Common myeloid progenitor, CD34-positive (primary cell): ENCODE data around the gene WDR33.
A peak's percentile ranks its signal among the peaks of the same experiment; 100 is the strongest.

ENCODE experiments used
- CTCF ChIA-PET: fragments of 350-600 bp; sonication (Branson Sonifier 250); formaldehyde crosslinking; loops from one replicate; lab custom pipeline; 2021; ENCODE audit warnings: antibody characterized with exemption; lab: Charles Lee
- POLR2A ChIA-PET: fragments of 350-600 bp; sonication (Branson Sonifier 250); formaldehyde crosslinking; loops from one replicate; lab custom pipeline; 2021; ENCODE audit warnings: antibody characterized with exemption; lab: Charles Lee
- DNase-seq, 3 donors: peaks; one replicate each; pipeline versions ENCODE4 v3.0.0 to v3.0.0-alpha.2; 2013
- H3K27ac ChIP-seq, 2 experiments: 1 replicate in 1 of 2; 2 replicates in 1 of 2; pipeline ENCODE4 v1.7.0; 2013; ENCODE audit warnings: inconsistent platforms in 2 of 2, low read length in 2 of 2, mild to moderate bottlenecking in 2 of 2, low read depth in 1 of 2, moderate library complexity in 1 of 2; ENCODE audit not compliant: severe bottlenecking in 2 of 2, insufficient read depth in 1 of 2, poor library complexity in 1 of 2
- H3K27me3 ChIP-seq, 5 experiments: replicated peaks in 2 of 5; 1 replicate in 3 of 5; 2 replicates in 2 of 5; pipeline versions ENCODE4 v1.6.1 to v1.7.0; 2013; ENCODE audit warnings: low read length in 4 of 5, mild to moderate bottlenecking in 2 of 5, moderate library complexity in 2 of 5, inconsistent platforms in 1 of 5; ENCODE audit not compliant: insufficient read depth in 5 of 5, control insufficient read depth in 4 of 5
- H3K36me3 ChIP-seq, 4 experiments: 1 replicate in 2 of 4; 2 replicates in 2 of 4; pipeline versions ENCODE4 v1.6.1 to v1.7.0; 2013; ENCODE audit warnings: low read length in 3 of 4, control low read depth in 1 of 4, mild to moderate bottlenecking in 1 of 4; ENCODE audit not compliant: control insufficient read depth in 4 of 4, insufficient read depth in 4 of 4
- H3K4me1 ChIP-seq, 4 experiments: 1 replicate in 3 of 4; 2 replicates in 1 of 4; pipeline versions ENCODE4 v1.6.1 to v1.7.1; 2013; ENCODE audit warnings: low read length in 3 of 4, mild to moderate bottlenecking in 3 of 4, control low read depth in 1 of 4, inconsistent platforms in 1 of 4, moderate library complexity in 1 of 4; ENCODE audit not compliant: control insufficient read depth in 4 of 4, insufficient read depth in 4 of 4; ENCODE audit errors: control extremely low read depth in 1 of 4
- H3K4me3 ChIP-seq, 7 experiments: 1 replicate in 4 of 7; 2 replicates in 3 of 7; pipeline versions ENCODE4 v1.5.1 to v1.7.0; 2013; ENCODE audit warnings: mild to moderate bottlenecking in 7 of 7, low read length in 6 of 7, moderate library complexity in 6 of 7, inconsistent platforms in 2 of 7, low read depth in 2 of 7, control low read depth in 1 of 7; ENCODE audit not compliant: insufficient read depth in 4 of 7, control insufficient read depth in 1 of 7; ENCODE audit errors: extremely low read depth in 1 of 7
- H3K9me3 ChIP-seq, 5 experiments: 1 replicate in 4 of 5; 2 replicates in 1 of 5; pipeline versions ENCODE4 v1.6.1 to v1.7.1; 2013; ENCODE audit warnings: low read length in 4 of 5, mild to moderate bottlenecking in 2 of 5, inconsistent platforms in 1 of 5, low read depth in 1 of 5, moderate library complexity in 1 of 5; ENCODE audit not compliant: control insufficient read depth in 4 of 5, insufficient read depth in 2 of 5; ENCODE audit errors: control extremely low read depth in 1 of 5
- WGBS: methylation state at CpG from one replicate; pipeline ENCODE4 v1.1.5; 2013; ENCODE audit not compliant: insufficient coverage; 5-methylcytosine and 5-hydroxymethylcytosine counted together

The WDR33 gene

GRCh38 chr2:127651971-127652550, 158.9 kb downstream of the WDR33 start:
- Histone ChIP-seq H3K36me3 (no peaks in the 10 kb centered on the region), H3K27ac (no peak overlapping the region), H3K4me1 (peaks cover 0 to 32% (median 25%) of the 10 kb centered on the region in 4 experiments), H3K4me3 (no peak overlapping the region), H3K27me3 (no peaks in the 10 kb centered on the region), H3K9me3 (no peaks in the 10 kb centered on the region)
- peak; percentile 23 to 55 (median 44) for DNase-seq
- POLR2A ChIA-PET = interaction anchor here (0.6 kb wide), 1 partner anchor 41 kb away, joined by 3 read pairs; no protein-coding TSS in a partner anchor
- CTCF ChIA-PET = interaction anchor here (1.3 to 9.0 kb wide), 6 partner anchors 8 to 68 kb away, joined by 3 to 89 read pairs (median 4); no protein-coding TSS in a partner anchor
- 50% methylated on average over 7 of the region's 14 CpGs for WGBS

GRCh38 chr2:127651381-127651809, 159.6 kb downstream of the WDR33 start:
- CTCF ChIA-PET = interaction anchor here (1.8 to 9.0 kb wide), 2 partner anchors 21 to 61 kb away, joined by 5 to 89 read pairs; no protein-coding TSS in a partner anchor
- Histone ChIP-seq H3K4me1 (peaks cover 0 to 39% (median 29%) of the 10 kb centered on the region in 4 experiments), H3K4me3 (no peak overlapping the region), H3K27ac (no peak overlapping the region), H3K27me3 (no peaks in the 10 kb centered on the region), H3K9me3 (no peaks in the 10 kb centered on the region), H3K36me3 (no peaks in the 10 kb centered on the region)
- DNase-seq = no peak
- POLR2A ChIA-PET = no interaction called here
- WGBS = 96% methylated on average over 27 of the region's 29 CpGs
